HFFc6 (cell line): ENCODE data around the gene NR2C2AP. TPM values are rescaled to one million over a fixed set of nuclear protein-coding genes. Genes with fewer than 3 reads are reported as not detected.

ENCODE experiments used
- DNase-seq: peaks from one replicate; pipeline ENCODE4 v3.0.0-alpha.2; 2018
- H3K27ac Mint-ChIP-seq: 2 replicates; pipeline ENCODE4 v1.8.0; 2020; ENCODE audit warnings: mild to moderate bottlenecking, mixed read lengths
- H3K27me3 Mint-ChIP-seq: 2 replicates; pipeline ENCODE4 v1.8.0; 2021; ENCODE audit warnings: mild to moderate bottlenecking, moderate library complexity, mixed read lengths; ENCODE audit not compliant: insufficient read depth
- H3K36me3 Mint-ChIP-seq: 2 replicates; pipeline ENCODE4 v1.8.0; 2021; ENCODE audit warnings: low read depth, mixed read lengths
- H3K4me1 Mint-ChIP-seq: 2 replicates; pipeline ENCODE4 v1.8.0; 2020; ENCODE audit warnings: low read depth, mixed read lengths
- H3K4me3 Mint-ChIP-seq: 2 replicates; pipeline ENCODE4 v1.8.0; 2020; ENCODE audit warnings: mild to moderate bottlenecking, moderate library complexity, mixed read lengths
- H3K9me3 Mint-ChIP-seq: 2 replicates; pipeline ENCODE4 v1.8.0; 2020; ENCODE audit warnings: mild to moderate bottlenecking, mixed read lengths
- CTCF ChIP-seq: fragments of 200-600 bp; sonication (generic); IDR thresholded peaks from 2 replicates; pipeline ENCODE4 v1.5.0; 2021; ENCODE audit warnings: antibody characterized with exemption, mild to moderate bottlenecking
- total RNA-seq, 6 experiments: library from RNA; stranded (reverse); fragmentation: NEBNext Ultra II Directional; extraction: Animal tissue kit (Norgen Biotek cat#: 25700); gene quantifications; 2 replicates in 1 of 6; 3 replicates in 5 of 6; pipeline ENCODE4 v1.2.3, GENCODE V29; 2021

The NR2C2AP gene
- total RNA-seq, 6 experiments from 2014 or later = 6.5 to 12.8 (median 9.3) TPM

GRCh38 chr19:19209372-19209771 lies 6.2 kb upstream of the NR2C2AP start:
- Mint-ChIP-seq H3K4me3 (no peak overlapping the region), H3K27ac (no peak overlapping the region), H3K4me1 (no peaks in the 10 kb centered on the region), H3K27me3 (peaks cover 19% of the 10 kb centered on the region), H3K9me3 (no peaks in the 10 kb centered on the region), H3K36me3 (no peaks in the 10 kb centered on the region)
- no peak for DNase-seq
- no peak for TF ChIP-seq CTCF

- no peaks in the 10 kb centered on the region for H3K9me3 Mint-ChIP-seq
- no peak for DNase-seq
- no peak overlapping the region for H3K4me3 Mint-ChIP-seq
- TF ChIP-seq CTCF = no peak
- peaks cover under 1% of the 10 kb centered on the region for H3K4me1 Mint-ChIP-seq
- H3K27ac Mint-ChIP-seq = no peak overlapping the region
- H3K36me3 Mint-ChIP-seq = peaks cover under 1% of the 10 kb centered on the region; the same call in 1 of the 2 replicates
- peaks cover 14% of the 10 kb centered on the region for H3K27me3 Mint-ChIP-seq
Measured at GRCh38 chr19:19207637-19208572, 4.7 kb upstream of the NR2C2AP start.

GRCh38 chr19:19206938-19207337 lies 3.7 kb upstream of the NR2C2AP start:
- Mint-ChIP-seq H3K9me3 (no peaks in the 10 kb centered on the region), H3K4me3 (no peak overlapping the region), H3K36me3 (peaks cover 10% of the 10 kb centered on the region), H3K4me1 (peaks cover 11% of the 10 kb centered on the region), H3K27me3 (peaks cover 14% of the 10 kb centered on the region), H3K27ac (no peak overlapping the region)
- no peak for DNase-seq
- no peak for TF ChIP-seq CTCF

- no peak for DNase-seq
- no peaks in the 10 kb centered on the region for H3K9me3 Mint-ChIP-seq
- TF ChIP-seq CTCF = no peak
- peaks cover 9% of the 10 kb centered on the region for H3K27me3 Mint-ChIP-seq
- peaks cover 11% of the 10 kb centered on the region for H3K4me1 Mint-ChIP-seq
- peaks cover 11% of the 10 kb centered on the region for H3K36me3 Mint-ChIP-seq
- no peak overlapping the region for H3K27ac Mint-ChIP-seq
- H3K4me3 Mint-ChIP-seq = no peak overlapping the region
Measured at GRCh38 chr19:19205416-19206410, 2.5 kb upstream of the NR2C2AP start.

DNA sequence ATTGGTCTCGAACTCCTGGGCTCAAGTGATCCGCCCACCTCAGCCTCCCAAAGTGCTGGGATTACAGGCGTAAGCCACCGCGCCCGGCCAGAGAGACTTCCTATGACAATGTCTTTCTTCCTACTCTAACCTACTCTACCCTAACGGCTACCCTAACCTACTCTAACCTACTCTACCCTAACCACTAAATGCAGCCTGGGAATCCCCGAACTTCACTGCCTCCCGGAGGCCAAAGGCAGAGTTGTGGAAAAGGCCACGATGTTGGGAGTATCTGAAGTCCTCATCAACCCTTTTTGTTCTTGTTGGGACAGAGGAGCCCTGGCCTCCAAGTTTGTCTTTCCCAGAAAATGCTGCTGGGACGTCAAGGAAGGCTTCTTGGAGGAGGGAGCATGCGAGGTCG lies 967 bp upstream of the NR2C2AP start:
- H3K36me3 Mint-ChIP-seq = peaks cover 11% of the 10 kb centered on the region
- TF ChIP-seq CTCF = 0 out of 2 replicates have a peak, but pooled peaks have one; percentile 11
- H3K4me3 Mint-ChIP-seq = peak overlapping the region; percentile 53
- peaks cover 11% of the 10 kb centered on the region for H3K4me1 Mint-ChIP-seq
- H3K27me3 Mint-ChIP-seq = peaks cover 9% of the 10 kb centered on the region
- no peak for DNase-seq
- no peaks in the 10 kb centered on the region for H3K9me3 Mint-ChIP-seq
- H3K27ac Mint-ChIP-seq = no peak overlapping the region
